HG02938 (cell line): ENCODE results near the gene DTX1.
"Not testable (repeated sequence)": the region's sequence is repeated elsewhere in the genome, so short reads cannot be mapped to it uniquely, and the experiment has no call there.

Experiments
- ATAC-seq: cut with Tn5 transposase; IDR thresholded peaks from one replicate; pipeline ENCODE4 v1.9.1; 2021; ENCODE audit warnings: mild to moderate bottlenecking, moderate library complexity; ENCODE audit not compliant: unreplicated experiment

The DTX1 gene

DNA sequence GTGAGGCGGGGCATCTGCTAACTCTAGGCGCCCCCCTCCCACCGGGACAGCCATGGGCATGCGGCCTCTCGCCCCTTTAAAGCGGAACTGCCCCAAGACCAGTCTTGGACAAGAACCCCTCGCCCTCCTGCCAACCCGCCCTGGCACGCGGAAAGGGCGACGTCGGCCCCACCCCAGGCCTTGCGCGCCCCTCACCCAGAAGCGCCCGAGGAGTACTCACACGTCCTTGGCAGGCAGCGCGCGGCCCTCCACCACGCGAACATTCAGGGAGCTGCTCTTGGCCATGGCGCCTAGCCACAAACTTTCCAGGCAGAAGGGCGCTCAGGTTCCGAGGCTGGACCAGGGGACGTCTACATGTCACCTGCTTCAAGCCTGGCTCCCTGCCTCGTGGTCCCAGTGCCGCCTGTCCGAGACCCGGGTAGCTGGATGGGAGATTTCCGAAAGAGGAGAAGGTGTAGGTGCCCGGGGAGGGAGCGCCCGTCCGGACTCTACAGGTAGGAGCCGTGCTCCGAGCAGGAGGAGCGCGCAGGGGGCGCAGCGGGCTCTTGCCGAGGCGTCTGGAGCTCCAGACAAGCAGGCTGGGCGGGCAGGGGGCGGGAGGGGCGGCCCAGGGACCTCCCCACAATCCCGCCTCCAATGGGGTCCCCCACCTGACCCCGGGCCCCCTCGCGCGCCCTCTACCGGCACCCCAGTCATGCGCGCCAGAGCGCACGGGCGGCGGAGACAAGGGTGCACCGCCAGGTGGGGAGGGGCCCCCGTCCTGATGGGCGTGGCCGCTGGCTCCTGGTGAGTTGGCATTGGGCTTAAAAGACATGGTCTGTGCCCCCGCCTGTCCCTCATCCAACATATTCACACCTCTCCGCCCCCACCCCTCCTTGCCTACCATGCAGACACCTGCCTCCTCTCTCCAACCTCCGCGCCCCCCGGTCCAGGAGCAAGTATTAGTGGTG lies 78.9 kb downstream of the DTX1 start, which contains the start of gene RASAL1:
TSS of gene RASAL1 (minus strand) at position 584 of the 950 bp plus-strand sequence. CDS start at position 285, 299 bp downstream.
- ATAC-seq = no peak

DNA sequence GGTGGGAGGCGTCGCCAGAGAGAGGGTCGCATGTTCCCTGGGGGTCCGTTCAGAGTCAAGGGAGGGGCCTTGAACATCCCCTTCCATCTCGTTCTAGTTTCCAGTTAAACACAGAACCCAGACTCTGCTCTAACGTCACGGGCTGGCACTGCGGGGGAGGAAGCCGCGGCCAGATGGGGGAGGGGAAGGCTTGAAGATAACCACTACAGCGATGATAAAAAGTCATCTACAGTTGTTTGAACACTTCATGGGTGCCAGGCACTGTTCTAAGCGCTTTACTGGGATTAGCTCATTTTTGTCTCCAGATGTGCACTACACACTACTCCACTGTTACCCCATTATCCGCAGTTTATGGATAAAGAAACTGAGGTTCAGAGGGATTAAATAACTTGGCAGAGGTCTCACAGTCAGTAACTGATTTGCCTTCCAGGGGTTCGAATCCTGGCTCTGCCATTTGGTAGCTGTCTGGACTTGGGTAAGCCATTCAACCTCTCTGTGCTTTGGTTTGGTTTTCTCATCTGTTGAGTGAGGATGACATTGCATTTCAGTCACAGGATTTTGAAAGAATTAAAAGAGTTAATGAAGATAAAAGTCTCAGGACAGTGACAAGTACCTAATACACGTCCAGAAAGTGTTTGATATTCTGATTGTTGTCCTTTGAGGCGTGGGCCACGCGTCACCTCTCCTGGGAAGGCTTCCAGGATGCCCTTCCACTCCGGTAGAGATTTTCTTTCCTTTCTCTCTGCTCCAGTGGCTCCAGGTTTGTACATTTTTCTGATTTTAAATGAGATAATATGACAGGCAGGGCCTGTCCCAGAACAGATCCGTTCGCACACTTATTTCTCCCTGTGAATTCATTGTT lies 79.8 kb downstream of the DTX1 start:
- ATAC-seq = no peak

DNA sequence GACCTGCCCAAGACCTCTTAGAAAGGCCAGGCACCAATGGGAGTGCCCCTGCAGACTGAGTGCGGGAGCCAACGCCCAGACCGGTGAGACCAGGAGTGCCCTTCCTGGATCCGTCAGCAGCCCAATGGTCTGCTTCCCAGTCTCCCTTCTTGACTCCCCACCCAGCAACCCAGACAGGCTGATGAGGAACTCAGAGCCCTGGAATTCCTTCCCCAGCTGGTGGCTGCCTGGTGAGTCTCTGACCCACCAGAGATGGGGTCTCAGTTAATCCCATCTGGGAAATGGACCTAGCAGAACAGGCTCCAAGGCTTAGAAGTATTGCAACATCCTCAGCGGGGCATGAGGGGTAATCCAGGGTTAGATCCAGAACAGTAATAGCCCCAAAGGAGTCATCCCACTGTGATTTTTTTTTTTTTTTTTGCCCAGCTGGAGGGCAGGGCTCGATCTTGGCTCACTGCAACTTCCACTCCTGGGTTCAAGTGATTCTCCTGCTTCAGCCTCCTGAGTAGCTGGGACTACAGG lies 80.5 kb downstream of the DTX1 start:
- ATAC-seq = no peak

DNA sequence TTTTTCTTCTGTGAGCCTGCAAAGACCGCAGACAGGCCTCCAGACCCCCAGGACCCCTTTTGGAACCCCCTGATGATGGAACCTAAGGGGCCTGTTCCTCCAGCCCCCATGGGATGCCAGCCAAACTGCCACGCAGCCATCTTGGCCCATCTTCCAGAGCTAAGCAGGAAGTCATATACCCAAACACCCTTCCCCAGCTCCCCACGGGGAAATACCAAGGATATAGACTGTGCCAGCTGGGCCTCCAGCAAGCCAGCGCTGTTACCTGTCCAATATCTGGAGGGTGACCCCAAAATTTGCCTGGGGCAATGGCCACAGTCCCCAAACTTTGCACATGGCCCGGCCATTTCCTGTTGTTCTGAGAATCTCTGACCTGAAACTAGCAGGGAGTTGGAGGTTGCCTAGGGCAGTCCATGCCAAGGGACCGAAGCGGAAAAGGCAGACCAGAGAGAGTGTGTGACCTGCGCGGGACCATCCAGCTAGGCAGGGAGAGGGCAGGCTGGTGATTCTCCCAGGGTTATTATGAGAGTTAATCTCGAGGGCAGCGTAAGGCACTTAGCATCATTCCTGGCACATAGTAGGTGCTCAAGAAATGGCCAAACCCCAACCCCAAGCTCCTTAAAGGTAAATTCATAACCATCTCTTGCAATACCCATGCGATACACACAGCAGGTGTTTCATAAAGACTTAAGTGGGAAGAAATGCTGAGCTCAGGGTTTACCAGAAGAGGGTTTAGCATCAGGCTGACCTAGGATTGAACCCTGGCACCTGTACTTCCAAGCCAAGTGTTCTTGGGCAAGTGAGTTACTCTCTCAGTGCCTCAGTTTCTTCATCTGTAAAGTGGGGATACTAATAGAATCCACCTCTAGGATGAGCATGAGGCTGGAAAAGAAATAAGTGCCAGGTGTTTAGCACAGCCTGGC lies 81.6 kb downstream of the DTX1 start:
- ATAC-seq = no peak

DNA sequence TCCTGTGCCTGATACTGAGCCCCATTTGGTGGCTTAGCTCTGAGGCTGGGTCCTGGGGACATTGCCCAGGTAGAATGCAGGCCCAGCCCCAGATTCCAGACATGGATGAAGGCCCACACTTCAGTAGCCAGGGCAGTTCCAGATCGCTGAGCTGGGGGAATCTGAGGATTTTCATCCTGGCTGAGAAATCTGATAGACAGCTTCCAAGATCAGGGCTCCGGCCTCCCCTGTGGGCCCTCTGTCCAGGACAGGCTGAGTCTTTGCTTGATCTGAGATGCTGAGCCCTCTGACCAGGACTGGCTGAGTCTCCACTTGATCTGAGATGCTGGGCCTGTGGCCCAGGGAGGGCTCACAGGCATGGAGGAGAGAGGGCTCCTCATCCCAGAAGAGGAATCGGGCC lies 82.3 kb downstream of the DTX1 start:
- ATAC-seq = no peak

DNA sequence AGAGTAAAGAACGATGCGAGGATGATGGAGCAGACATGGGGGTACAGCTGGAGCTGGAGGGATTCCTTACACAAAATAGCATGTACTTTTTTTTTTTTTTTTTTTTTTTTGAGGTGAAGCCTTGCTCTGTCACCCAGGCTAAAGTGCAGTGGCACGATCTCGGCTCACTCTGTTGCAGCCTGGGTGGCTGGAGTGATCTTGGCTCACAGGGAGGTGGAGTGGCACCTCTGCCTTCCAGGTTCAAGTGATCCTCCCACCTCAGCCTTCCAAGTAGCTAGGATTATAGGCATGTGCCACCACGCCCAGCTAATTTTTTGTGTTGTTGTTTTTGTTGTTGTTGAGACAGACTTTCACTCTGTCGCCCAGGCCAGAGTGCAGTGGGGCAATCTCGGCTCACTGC lies 84.2 kb downstream of the DTX1 start:
- no peak for ATAC-seq

DNA sequence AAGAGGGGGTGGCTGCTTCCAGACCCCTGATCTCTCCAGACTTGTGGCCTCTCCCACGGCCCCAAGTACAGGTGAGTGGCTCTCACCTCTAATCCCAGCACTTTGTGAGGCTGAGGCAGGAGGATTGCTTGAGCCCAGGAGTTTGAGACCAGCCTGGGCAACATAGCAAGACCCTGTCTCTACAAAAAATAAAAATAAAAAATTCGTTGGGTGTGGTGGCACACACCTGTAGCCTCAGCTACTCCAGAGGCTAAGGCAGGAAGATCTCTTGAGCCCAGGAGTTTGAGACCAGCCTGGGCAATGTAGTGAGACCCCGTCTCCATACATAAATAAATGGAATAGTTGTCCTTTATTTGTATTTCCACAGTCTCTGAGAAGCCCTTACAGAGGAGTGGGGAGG lies 85.2 kb downstream of the DTX1 start:
- not testable (repeated sequence) for ATAC-seq

DNA sequence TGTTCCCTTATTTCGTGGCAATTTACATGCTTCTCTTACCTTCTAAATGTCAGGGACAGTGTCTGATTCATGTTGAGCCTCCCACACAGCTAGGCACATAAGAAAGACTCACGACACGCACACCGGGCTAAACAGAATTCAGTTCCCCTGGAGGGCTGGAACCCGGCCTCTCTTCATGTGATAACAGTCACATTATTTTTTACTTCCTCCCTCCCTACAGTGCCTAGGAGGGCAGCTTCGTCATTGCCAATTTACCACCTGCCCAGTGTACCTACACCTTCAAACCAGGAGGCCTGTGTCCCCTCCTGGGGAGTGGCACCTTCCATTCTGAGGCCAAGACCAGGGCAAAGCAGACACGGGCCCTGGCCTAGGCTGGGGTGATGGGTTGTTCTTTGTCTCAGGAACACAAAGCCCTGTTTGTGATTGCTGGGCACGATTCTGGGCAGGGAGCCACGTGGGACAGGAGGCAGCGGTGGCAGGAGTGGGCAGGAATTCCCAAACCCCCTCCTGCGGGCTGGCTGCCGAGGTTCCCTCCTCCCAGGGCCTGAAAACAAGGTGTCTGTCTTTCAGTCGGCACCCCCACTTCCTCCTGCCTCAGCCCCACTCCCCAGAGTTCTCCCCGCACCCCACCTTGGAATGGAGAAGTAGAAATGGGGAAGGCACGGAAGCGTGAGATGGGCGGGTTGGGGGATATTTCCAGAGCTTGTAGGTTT lies 85.8 kb downstream of the DTX1 start:
- no peak for ATAC-seq

DNA sequence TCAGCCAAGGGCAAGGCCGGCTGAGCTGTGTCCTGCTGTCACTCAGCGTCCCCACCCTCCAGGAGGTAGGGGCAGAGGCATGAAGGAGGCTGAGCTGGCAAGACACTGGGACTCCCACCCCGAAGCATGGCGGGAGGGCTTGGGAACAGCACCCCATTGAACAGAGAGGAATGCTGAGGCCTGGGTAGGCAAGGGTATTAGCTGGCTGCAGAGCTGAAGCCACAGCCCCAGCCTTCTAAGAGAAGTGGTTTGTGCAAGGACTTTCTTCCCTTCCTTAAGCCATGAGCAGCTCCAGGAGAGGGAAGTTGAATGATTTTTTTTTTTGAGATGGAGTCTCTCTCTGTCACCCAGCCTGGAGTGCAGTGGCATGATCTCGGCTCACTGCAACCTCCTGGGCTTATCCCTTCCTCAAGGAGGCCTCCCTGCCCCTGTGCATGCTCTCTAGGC lies 86.4 kb downstream of the DTX1 start:
- ATAC-seq = no peak

DNA sequence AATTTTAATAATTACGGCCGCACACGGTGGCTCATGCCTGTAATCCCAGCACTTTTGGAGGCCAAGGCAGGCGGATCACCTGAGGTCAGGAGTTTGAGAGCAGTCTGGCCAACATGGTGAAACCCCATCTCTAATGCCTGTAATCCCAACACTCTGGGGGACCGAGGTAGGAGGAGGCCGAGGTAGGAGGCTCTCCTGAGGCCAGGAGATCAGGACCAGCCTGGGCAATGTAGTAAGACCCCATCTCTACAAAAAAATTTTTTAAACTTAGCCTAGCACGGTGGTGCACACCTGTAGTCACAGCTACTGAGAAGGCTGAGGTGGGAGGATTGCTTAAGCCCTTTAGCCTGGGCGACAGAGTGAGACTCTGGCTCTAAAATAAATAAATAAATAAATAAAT lies 87.4 kb downstream of the DTX1 start:
- no peak for ATAC-seq

DNA sequence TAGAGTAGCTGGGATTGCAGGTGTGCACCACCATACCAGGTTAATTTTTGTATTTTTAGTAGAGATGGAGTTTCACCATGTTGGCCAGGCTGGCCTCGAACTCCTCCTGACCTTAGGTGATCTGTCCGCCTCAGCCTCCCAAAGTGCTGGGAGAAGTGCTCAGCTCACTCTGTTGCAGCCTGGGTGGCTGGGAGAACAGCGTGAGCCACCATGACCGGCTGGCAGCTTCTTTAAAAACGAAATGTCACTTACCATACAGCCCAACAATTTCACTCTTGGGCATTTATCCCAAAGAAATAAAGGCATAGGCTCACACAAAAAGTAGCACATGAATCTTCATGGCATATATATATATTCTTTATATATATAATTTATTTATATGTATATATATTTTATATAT lies 88.3 kb downstream of the DTX1 start:
- ATAC-seq = no peak

DNA sequence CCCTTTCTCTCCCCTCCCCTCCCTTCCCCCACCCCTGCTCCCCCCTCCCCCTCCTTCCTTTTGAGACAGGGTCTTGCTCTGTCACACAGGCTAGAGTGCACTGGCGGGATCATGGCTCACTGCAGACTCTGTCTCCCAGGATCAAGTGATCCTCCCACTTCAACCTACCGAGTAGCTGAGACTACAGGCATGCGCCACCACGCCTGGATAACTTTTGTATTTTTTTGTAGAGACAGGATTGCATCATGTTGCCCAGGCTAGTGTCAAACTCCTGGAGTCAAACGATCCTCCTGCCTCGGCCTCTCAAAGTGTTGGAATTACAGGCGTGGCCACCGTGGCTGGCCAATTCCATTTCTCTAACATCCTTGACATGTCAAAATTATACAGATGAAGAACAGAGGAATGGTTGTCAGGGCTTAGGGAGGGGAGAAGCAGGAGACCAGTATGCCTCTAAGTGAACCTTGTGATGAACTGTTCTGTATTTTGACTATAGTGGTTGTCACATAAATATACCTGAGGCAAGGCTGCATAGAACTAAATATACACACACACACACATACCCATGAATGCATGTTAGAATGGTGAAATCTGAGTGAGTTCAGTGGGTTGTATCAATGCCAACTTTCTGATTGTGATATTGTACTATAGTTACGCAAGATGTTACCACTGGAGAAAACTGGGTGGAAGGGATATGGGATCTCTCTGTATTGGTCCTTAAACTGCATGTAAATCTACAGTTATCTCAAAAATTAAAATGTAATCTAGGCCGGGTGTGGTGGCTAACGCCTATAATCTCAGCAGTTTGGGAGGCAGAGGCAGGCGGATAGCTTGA lies 89.4 kb downstream of the DTX1 start:
- ATAC-seq = no peak

DNA sequence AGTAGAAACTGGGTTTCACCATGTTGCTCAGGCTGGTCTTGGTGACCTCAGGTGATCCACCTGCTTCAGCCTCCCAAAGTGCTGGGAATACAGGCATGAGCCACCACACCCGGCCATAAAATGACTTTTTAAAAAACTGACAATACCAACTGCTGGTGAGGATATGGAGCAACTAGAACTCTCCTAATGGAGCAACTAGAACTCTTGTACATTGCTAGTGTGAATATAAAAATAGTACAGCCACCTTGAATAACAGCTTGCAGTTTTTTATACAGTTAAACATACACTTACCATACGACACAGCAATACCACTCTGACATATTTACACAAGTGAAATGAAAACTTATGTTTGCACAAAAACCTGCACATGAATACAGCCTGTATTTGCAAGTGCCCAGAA lies 90.5 kb downstream of the DTX1 start:
- ATAC-seq = no peak
